GM19239 (cell line): ENCODE measurements around the gene SF3A1.

Experiments
- DNase-seq: peaks from one replicate; pipeline ENCODE4 v3.0.0; 2011; ENCODE audit warnings: low spot score; ENCODE audit not compliant: insufficient read length
- FAIRE-seq: peaks from 2 replicates; lab custom pipeline; 2011; peaks lifted over from hg19 to GRCh38; lab: Jason Lieb, UNC

The SF3A1 gene

GRCh38 chr22:30292069-30292970 lies 64.4 kb downstream of the SF3A1 start:
- FAIRE-seq (no peak), DNase-seq (no peak)

- FAIRE-seq = no peak
- DNase-seq = no peak
Measured at GRCh38 chr22:30291058-30291892, 65.4 kb downstream of the SF3A1 start.

- FAIRE-seq (peak; percentile 91), DNase-seq (peak; percentile 37)
Measured at GRCh38 chr22:30290342-30291057, 66.2 kb downstream of the SF3A1 start.

DNA sequence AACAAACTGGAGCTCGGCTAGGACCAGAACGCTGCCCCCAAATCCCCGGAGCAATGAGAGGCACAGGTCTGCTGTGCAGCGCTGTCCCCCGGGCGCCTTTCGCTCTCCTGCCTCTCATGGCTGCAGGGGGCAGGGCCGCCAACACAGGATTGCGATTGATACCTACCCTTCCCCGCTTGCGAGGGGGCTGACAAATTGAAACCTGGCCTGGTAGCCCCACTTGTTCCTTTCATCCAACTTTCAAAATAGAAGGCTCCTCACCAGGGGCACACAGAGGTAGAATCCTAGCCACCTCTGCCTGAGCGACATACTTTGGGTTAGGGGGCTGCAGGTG lies 66.7 kb downstream of the SF3A1 start:
- no peak for FAIRE-seq

DNA sequence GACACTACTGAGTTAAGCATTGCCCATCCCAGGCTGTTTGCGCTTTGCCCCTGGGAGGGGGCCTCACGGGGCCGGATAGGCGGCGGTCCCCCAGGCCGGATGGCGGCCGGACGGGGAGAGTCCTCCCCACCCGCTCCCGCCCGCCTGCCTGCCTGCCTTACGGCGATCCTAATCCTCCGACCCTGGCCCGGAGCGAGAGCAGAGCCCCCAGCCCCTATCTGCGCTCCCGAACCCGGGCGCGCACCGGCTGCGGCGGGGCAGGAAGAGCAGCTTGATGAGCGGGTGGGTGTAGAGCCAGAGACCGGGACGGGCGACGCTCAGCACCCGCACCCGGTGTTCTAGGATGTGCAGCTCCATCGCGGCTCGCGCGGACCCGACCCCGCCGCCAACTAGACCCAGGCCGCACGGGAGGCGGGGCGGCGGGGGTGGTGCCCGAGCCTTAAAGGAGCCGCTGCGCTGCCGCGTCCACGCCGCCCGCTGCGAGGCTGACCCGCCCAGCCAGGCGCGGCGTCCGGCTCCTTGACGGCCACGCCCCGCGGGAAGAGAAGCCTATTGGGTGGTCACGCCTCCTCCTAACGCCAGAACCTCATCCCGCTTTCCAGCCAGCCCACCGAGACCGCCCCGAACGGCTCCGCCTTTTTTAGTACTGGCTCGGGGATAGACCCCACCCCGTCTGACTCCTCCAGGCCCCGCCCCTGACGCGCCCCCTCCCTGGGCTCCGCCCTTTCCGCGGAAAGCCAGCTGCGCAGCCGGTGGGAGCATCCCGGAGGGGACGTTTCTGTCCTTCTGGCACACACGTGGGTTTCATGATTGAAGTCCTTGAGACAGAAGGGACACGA lies 67.3 kb downstream of the SF3A1 start, which contains the start of gene CASTOR1:
Gene CASTOR1 (minus strand): TSS at position 365 of the 839 bp plus-strand sequence. CDS start 8 bp downstream, at position 357.
- DNase-seq (peak; percentile 90), FAIRE-seq (peak; percentile 95)

More for the DNA sequence above, 66.7 kb downstream of the SF3A1 start:
- peak; percentile 33 for DNase-seq

GRCh38 chr22:30288419-30289140 lies 68.1 kb downstream of the SF3A1 start:
- DNase-seq (no peak), FAIRE-seq (peak; percentile 68)

DNA sequence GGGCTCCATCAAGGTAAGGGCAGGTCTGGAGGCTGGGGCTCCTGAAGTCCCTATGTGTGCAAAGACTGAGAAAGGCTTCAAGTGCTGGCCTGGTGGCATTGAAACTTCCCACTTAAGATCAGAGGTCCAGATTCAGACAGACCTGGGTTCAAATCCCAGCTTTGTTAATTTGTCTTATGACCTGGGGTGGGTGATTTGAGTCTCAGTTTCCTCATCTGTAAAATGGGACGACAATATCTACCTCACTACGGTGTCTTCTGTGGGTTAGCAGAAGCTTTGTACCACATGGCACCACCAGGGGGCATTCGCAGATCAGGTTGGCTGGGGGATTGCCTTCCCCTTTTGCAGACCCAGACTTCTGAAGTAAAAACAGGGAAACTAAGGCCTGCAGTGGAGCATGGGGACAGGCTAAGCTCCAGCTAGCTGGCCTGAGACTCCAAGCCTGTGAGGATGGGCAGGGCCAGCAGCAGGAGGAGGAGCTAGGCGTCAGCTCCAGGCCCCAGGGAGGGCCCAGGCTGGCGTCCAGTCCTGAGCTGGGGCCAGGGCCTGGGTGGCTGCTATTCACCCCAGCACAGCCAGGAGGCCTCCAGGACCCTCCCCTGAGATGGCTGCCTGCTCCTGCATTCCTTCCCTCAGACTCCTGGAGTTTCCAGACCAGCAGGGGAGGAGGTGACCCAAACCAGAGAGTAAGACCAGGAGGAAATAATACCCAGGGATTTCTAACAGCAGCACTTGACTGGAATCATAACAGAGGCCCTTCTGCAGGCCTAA lies 68.9 kb downstream of the SF3A1 start:
- DNase-seq = peak; percentile 76
- FAIRE-seq = peak; percentile 93

- FAIRE-seq = peak; percentile 72
- DNase-seq = peak; percentile 78
Measured at GRCh38 chr22:30286813-30287647, 69.7 kb downstream of the SF3A1 start.

DNA sequence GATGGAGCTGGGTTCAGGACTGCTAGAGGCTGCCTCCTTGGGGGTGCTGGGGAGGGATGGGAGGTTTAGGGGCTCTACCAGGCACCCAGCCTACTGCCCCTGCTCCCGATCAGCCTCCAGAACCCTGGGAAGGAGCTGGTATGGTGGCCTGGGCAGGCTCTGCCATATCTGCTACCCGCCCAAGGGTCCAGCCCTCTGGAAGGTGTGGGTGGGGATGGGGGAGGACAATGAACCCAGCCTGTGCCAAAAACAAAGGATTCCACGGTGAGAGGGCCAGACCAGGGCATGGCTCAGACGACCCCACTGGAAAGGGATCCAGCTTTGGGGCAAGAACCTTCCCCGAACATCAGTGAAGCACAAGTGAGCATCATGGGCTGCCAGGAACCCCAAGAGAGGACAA lies 70.4 kb downstream of the SF3A1 start:
- DNase-seq (no peak), FAIRE-seq (no peak)

DNA sequence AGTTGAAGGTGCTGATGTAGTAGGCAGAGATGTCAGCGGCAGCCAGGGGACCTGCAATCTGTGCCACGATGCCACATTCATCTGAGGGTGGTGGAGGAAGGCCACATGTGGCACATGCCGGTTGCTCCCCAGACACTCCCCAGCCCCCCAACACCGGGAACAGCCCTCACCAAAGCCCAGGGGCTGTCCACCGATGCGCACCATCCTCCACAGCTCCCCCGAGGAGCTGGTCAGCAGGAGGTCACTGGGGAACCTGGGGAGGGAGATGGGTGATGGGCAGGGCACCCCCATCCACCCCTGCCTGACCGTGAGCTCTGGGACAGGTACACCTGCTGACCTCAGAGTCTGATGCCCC lies 70.9 kb downstream of the SF3A1 start:
- DNase-seq = no peak
- FAIRE-seq = no peak

- DNase-seq (no peak), FAIRE-seq (no peak)
Measured at GRCh38 chr22:30285176-30285845, 71.4 kb downstream of the SF3A1 start.

DNA sequence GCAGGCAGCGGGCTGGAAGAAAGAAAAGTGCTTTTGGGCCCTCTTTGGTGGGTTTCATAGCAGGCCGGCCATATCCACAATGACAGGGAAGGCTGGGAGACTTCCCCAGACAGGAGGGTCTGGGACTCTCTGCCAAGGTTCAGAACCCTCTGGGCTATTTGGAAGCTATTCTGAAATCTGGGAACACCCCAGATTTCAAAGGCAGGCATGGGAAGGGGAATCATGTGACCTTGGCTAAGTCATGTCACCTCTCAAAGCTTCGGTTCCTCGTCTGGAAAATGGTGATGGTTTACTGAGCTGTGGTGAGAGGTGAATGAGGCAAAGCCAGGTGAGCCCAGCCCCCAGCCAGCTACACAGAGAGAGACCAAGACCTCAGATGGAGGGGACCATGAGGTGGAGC lies 72.0 kb downstream of the SF3A1 start:
- no peak for FAIRE-seq

GRCh38 chr22:30284172-30284571 lies 72.5 kb downstream of the SF3A1 start:
- FAIRE-seq = no peak
- no peak for DNase-seq

More for the DNA sequence above, 72.0 kb downstream of the SF3A1 start:
- no peak for DNase-seq

DNA sequence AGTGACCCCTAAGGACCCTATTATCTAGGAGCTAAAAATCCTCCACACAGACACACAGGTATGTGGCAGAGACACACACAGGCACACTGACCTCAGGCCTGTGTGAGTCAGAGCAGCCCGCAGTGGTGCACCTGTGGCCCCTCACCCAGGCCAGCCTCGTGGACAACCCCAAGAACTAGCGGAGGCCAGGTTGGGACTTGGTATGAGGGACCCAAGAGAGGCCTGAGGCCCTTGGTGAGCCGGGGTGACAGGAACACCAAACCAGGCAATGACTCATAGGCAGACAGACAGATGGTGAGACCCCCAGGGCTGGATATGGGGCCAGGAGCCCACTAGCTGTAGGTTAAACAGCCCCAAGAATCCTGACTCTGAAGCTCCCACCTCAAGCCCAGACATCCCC lies 73.4 kb downstream of the SF3A1 start:
- DNase-seq (no peak), FAIRE-seq (no peak)

- FAIRE-seq (no peak), DNase-seq (no peak)
Measured at GRCh38 chr22:30282616-30283046, 74.1 kb downstream of the SF3A1 start.
